H9 (cell line): ENCODE data around the gene CYBC1. TPM values are rescaled to one million over a fixed set of nuclear protein-coding genes. Genes with fewer than 3 reads are reported as not detected.

ENCODE experiments used
- DNase-seq: peaks from one replicate; pipeline ENCODE4 v3.0.0-alpha.2; 2017
- H2AFZ ChIP-seq: one replicate; pipeline ENCODE4 v1.6.1; 2013; ENCODE audit warnings: mild to moderate bottlenecking, low read length, control low read depth, moderate library complexity
- H2AK5ac ChIP-seq: 2 replicates; pipeline ENCODE4 v1.6.1; 2013; ENCODE audit warnings: low read length, control low read depth, mixed read lengths; ENCODE audit not compliant: insufficient read length
- H2BK120ac ChIP-seq: one replicate; pipeline ENCODE4 v1.6.1; 2013; ENCODE audit warnings: low read depth, mild to moderate bottlenecking, low read length, control low read depth, inconsistent platforms; ENCODE audit not compliant: poor library complexity, severe bottlenecking
- H2BK12ac ChIP-seq: 2 replicates; pipeline ENCODE4 v1.6.1; 2013; ENCODE audit warnings: low read length, control low read depth, mixed read lengths, low read depth; ENCODE audit not compliant: insufficient read length
- H2BK15ac ChIP-seq: 2 replicates; pipeline ENCODE4 v1.6.1; 2013; ENCODE audit warnings: low read depth, low read length, control low read depth
- H2BK20ac ChIP-seq: one replicate; pipeline ENCODE4 v1.6.1; 2013; ENCODE audit warnings: low read depth, mild to moderate bottlenecking, low read length, control low read depth, inconsistent platforms; ENCODE audit not compliant: poor library complexity, severe bottlenecking
- H2BK5ac ChIP-seq: 2 replicates; pipeline ENCODE4 v1.6.1; 2013; ENCODE audit warnings: low read length, control low read depth, mixed read lengths; ENCODE audit not compliant: insufficient read length
- H3K14ac ChIP-seq: 2 replicates; pipeline ENCODE4 v1.6.1; 2013; ENCODE audit warnings: low read length, control low read depth; ENCODE audit not compliant: insufficient read depth
- H3K18ac ChIP-seq: 2 replicates; pipeline ENCODE4 v1.6.1; 2013; ENCODE audit warnings: low read depth, mild to moderate bottlenecking, mixed read lengths, low read length, control low read depth; ENCODE audit not compliant: insufficient read length
- H3K23ac ChIP-seq: 2 replicates; pipeline ENCODE4 v1.6.1; 2013; ENCODE audit warnings: low read length, control low read depth, mixed read lengths, low read depth; ENCODE audit not compliant: insufficient read length
- H3K23me2 ChIP-seq: 2 replicates; pipeline ENCODE4 v1.6.1; 2013; ENCODE audit warnings: low read depth, mild to moderate bottlenecking, mixed read lengths, low read length, control low read depth; ENCODE audit not compliant: insufficient read length, poor library complexity, severe bottlenecking
- H3K27ac ChIP-seq: 2 replicates; pipeline ENCODE4 v1.5.1; 2013; ENCODE audit warnings: low read length, control low read depth, mixed read lengths, low read depth; ENCODE audit not compliant: insufficient read length
- H3K27me3 ChIP-seq: 2 replicates; pipeline ENCODE4 v1.6.1; 2013; ENCODE audit warnings: low read length, control low read depth, inconsistent platforms; ENCODE audit not compliant: insufficient read depth
- H3K4ac ChIP-seq: 2 replicates; pipeline ENCODE4 v1.6.1; 2013; ENCODE audit warnings: low read depth, mild to moderate bottlenecking, control low read depth, inconsistent platforms, low read length, moderate library complexity
- H3K4me1 ChIP-seq: 2 replicates; pipeline ENCODE4 v1.6.1; 2013; ENCODE audit warnings: low read length, control low read depth, inconsistent platforms; ENCODE audit not compliant: insufficient read depth
- H3K4me2 ChIP-seq: 2 replicates; pipeline ENCODE4 v1.6.1; 2013; ENCODE audit warnings: low read length, control low read depth, mixed read lengths; ENCODE audit not compliant: insufficient read length, insufficient read depth
- H3K56ac ChIP-seq: 2 replicates; pipeline ENCODE4 v1.6.1; 2013; ENCODE audit warnings: low read depth, mild to moderate bottlenecking, mixed read lengths, low read length, control low read depth; ENCODE audit not compliant: insufficient read length
- H3K79me1 ChIP-seq: 2 replicates; pipeline ENCODE4 v1.6.1; 2013; ENCODE audit warnings: low read depth, mild to moderate bottlenecking, moderate library complexity, low read length, control low read depth, inconsistent platforms; ENCODE audit not compliant: insufficient read depth, poor library complexity, severe bottlenecking
- H3K79me2 ChIP-seq: 2 replicates; pipeline ENCODE4 v1.6.1; 2013; ENCODE audit warnings: low read length, control low read depth, inconsistent platforms; ENCODE audit not compliant: insufficient read depth
- H3K9ac ChIP-seq: 2 replicates; pipeline ENCODE4 v1.6.1; 2013; ENCODE audit warnings: low read length, control low read depth, mixed read lengths; ENCODE audit not compliant: insufficient read length; ENCODE audit errors: extremely low read depth
- H3K9me3 ChIP-seq: one replicate; pipeline ENCODE4 v1.6.1; 2013; ENCODE audit warnings: low read depth, low read length, inconsistent platforms; ENCODE audit not compliant: control insufficient read depth
- H3T11ph ChIP-seq: one replicate; pipeline ENCODE4 v1.6.1; 2013; ENCODE audit warnings: mild to moderate bottlenecking, low read length, control low read depth, inconsistent platforms
- H4K20me1 ChIP-seq: one replicate; pipeline ENCODE4 v1.6.1; 2013; ENCODE audit not compliant: control insufficient read depth, insufficient read length, insufficient read depth
- H4K5ac ChIP-seq: 2 replicates; pipeline ENCODE4 v1.6.1; 2013; ENCODE audit warnings: low read depth, mild to moderate bottlenecking, mixed read lengths, low read length, control low read depth; ENCODE audit not compliant: insufficient read length
- H4K8ac ChIP-seq: replicated peaks from 2 replicates; pipeline ENCODE4 v1.6.1; 2013; ENCODE audit warnings: low read length, control low read depth, mixed read lengths, low read depth; ENCODE audit not compliant: insufficient read length
- H4K91ac ChIP-seq: 2 replicates; pipeline ENCODE4 v1.6.1; 2013; ENCODE audit warnings: low read depth, mild to moderate bottlenecking, moderate library complexity, mixed read lengths, low read length, control low read depth; ENCODE audit not compliant: insufficient read length
- H3K27ac Mint-ChIP-seq, 3 experiments: 2 replicates in 2 of 3; 3 replicates in 1 of 3; pipeline ENCODE4 v1.8.0; 2020 to 2021; ENCODE audit warnings: mixed read lengths in 3 of 3, mild to moderate bottlenecking in 1 of 3, moderate library complexity in 1 of 3
- H3K27me3 Mint-ChIP-seq: 2 replicates; pipeline ENCODE4 v1.8.0; 2021; ENCODE audit warnings: low read depth, mild to moderate bottlenecking, moderate library complexity, mixed read lengths
- H3K36me3 Mint-ChIP-seq, 3 experiments: 2 replicates in 2 of 3; 3 replicates in 1 of 3; pipeline ENCODE4 v1.8.0; 2020 to 2021; ENCODE audit warnings: low read depth in 3 of 3, mixed read lengths in 3 of 3; ENCODE audit not compliant: insufficient read depth in 1 of 3
- H3K4me1 Mint-ChIP-seq, 2 experiments: 2 replicates each; pipeline ENCODE4 v1.8.0; 2020; ENCODE audit warnings: mixed read lengths in 2 of 2
- H3K4me3 Mint-ChIP-seq, 2 experiments: 2 replicates in 1 of 2; 3 replicates in 1 of 2; pipeline ENCODE4 v1.8.0; 2020 to 2021; ENCODE audit warnings: mild to moderate bottlenecking in 2 of 2, mixed read lengths in 2 of 2, moderate library complexity in 1 of 2
- H3K9me3 Mint-ChIP-seq, 2 experiments: 2 replicates in 1 of 2; 3 replicates in 1 of 2; pipeline ENCODE4 v1.8.0; 2020; ENCODE audit warnings: mild to moderate bottlenecking in 2 of 2, mixed read lengths in 2 of 2, moderate library complexity in 1 of 2
- WGBS: extraction: QIAGEN DNeasy Blood & Tissue Kit; methylation state at CpG from one replicate; pipeline ENCODE4 v1.1.7; 2013; ENCODE audit warnings: missing lambda C conversion rate, low lambda C conversion rate, mixed read lengths; ENCODE audit not compliant: insufficient read length; ENCODE audit errors: extremely low coverage; 5-methylcytosine and 5-hydroxymethylcytosine counted together
- total RNA-seq: library from RNA; stranded (reverse); gene quantifications from 2 replicates; pipeline ENCODE4 v1.2.1, GENCODE V29; 2021
- TF ChIP-seq, protein P1 (sequence below): fragments of 200-600 bp; sonication (generic); conservative IDR thresholded peaks from 3 replicates; pipeline ENCODE4 v1.8.0; 2021; ENCODE audit warnings: antibody characterized with exemption, mild to moderate bottlenecking

Gene CYBC1
- total RNA-seq, 1 experiment from 2014 or later: 81.7 TPM

- no peak for DNase-seq
- Histone ChIP-seq H2BK120ac (no peak overlapping the region), H3K23ac (no peak overlapping the region), H3K27ac (no peak overlapping the region), H4K20me1 (no peaks in the 10 kb centered on the region), H3K27me3 (no peaks in the 10 kb centered on the region), H3K4me2 (no peak overlapping the region), H2BK5ac (no peak overlapping the region), H2BK12ac (no peak overlapping the region), H3K18ac (no peak overlapping the region), H4K8ac (no peak overlapping the region), H3K79me1 (no peaks in the 10 kb centered on the region), H2BK15ac (no peak overlapping the region), H3T11ph (no peak overlapping the region), H2AFZ (no peak overlapping the region), H3K23me2 (no peaks in the 10 kb centered on the region), H4K91ac (no peak overlapping the region), H3K56ac (no peak overlapping the region), H2BK20ac (no peak overlapping the region), H3K4ac (no peak overlapping the region), H2AK5ac (no peak overlapping the region), H3K9me3 (no peaks in the 10 kb centered on the region), H3K14ac (no peak overlapping the region; the same call in 1 of the 2 replicates), H4K5ac (no peak overlapping the region), H3K4me1 (no peaks in the 10 kb centered on the region), H3K9ac (no peak overlapping the region), H3K79me2 (no peaks in the 10 kb centered on the region)
- Mint-ChIP-seq H3K27me3 (no peaks in the 10 kb centered on the region), H3K27ac (0 out of 7 replicates have a peak overlapping the region, but pooled peaks of 1 of the 3 experiments have one; percentile 40), H3K36me3 (peaks cover 2 to 16% (median 15%) of the 10 kb centered on the region in 3 experiments), H3K4me3 (no peak overlapping the region), H3K4me1 (no peaks in the 10 kb centered on the region; a peak in 1 of 4 replicates), H3K9me3 (no peaks in the 10 kb centered on the region)
- TF ChIP-seq, protein P1, sequence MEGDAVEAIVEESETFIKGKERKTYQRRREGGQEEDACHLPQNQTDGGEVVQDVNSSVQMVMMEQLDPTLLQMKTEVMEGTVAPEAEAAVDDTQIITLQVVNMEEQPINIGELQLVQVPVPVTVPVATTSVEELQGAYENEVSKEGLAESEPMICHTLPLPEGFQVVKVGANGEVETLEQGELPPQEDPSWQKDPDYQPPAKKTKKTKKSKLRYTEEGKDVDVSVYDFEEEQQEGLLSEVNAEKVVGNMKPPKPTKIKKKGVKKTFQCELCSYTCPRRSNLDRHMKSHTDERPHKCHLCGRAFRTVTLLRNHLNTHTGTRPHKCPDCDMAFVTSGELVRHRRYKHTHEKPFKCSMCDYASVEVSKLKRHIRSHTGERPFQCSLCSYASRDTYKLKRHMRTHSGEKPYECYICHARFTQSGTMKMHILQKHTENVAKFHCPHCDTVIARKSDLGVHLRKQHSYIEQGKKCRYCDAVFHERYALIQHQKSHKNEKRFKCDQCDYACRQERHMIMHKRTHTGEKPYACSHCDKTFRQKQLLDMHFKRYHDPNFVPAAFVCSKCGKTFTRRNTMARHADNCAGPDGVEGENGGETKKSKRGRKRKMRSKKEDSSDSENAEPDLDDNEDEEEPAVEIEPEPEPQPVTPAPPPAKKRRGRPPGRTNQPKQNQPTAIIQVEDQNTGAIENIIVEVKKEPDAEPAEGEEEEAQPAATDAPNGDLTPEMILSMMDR: no peak
- no CpG with 5 or more reads among the region's 38 CpGs for WGBS
These were observed 52.9 kb downstream of the CYBC1 start for GRCh38 chr17:82397449-82398335.
